CD4-positive, alpha-beta T cell (primary cell): ENCODE results near the gene ELF4. TPM values are rescaled to one million over a fixed set of nuclear protein-coding genes. Genes with fewer than 3 reads are reported as not detected.

Source experiments
- ATAC-seq: fragments of 200-7000 bp; cut with Tn5 transposase; one replicate; pipeline ENCODE4 v1.10.0; 2022; ENCODE audit warnings: mild to moderate bottlenecking; ENCODE audit not compliant: poor library complexity
- CTCF ChIA-PET: fragments of 350-600 bp; sonication (Branson Sonifier 250); formaldehyde crosslinking; loops from one replicate; lab custom pipeline; 2021; ENCODE audit warnings: antibody characterized with exemption, inconsistent platforms; lab: Charles Lee
- POLR2A ChIA-PET: fragments of 350-600 bp; sonication (Branson Sonifier 250); formaldehyde crosslinking; loops from one replicate; lab custom pipeline; 2021; ENCODE audit warnings: antibody characterized with exemption, inconsistent platforms; lab: Charles Lee
- DNase-seq, 14 experiments: peaks; one replicate each; pipeline ENCODE4 v3.0.0-alpha.2; 2013 to 2020; ENCODE audit warnings: mixed read lengths in 2 of 14
- H3K27ac ChIP-seq, 2 donors: one replicate each; pipeline versions ENCODE4 v1.5.1 to v1.7.0; 2013; ENCODE audit warnings: low read length in 2 of 2, low read depth in 1 of 2, mild to moderate bottlenecking in 1 of 2
- H3K27me3 ChIP-seq, 2 experiments: 1 replicate in 1 of 2; 2 replicates in 1 of 2; pipeline versions ENCODE4 v1.6.1 to v1.7.0; 2013; ENCODE audit warnings: low read length in 2 of 2, control low read depth in 1 of 2, mild to moderate bottlenecking in 1 of 2, moderate library complexity in 1 of 2; ENCODE audit not compliant: insufficient read depth in 2 of 2, control insufficient read depth in 1 of 2
- H3K36me3 ChIP-seq: one replicate; pipeline ENCODE4 v1.6.1; 2013; ENCODE audit warnings: low read length, control low read depth; ENCODE audit not compliant: insufficient read depth
- H3K4me1 ChIP-seq: one replicate; pipeline ENCODE4 v1.6.1; 2013; ENCODE audit warnings: low read length, control low read depth; ENCODE audit not compliant: insufficient read depth
- H3K4me3 ChIP-seq: one replicate; pipeline ENCODE4 v1.5.1; 2013; ENCODE audit warnings: mild to moderate bottlenecking, low read length, moderate library complexity
- H3K9me3 ChIP-seq, 2 experiments: 1 replicate in 1 of 2; 2 replicates in 1 of 2; pipeline versions ENCODE4 v1.6.1 to v1.7.0; 2013; ENCODE audit warnings: low read length in 2 of 2, mild to moderate bottlenecking in 2 of 2, control low read depth in 1 of 2, moderate library complexity in 1 of 2; ENCODE audit not compliant: control insufficient read depth in 1 of 2, insufficient read depth in 1 of 2
- H3K27ac Mint-ChIP-seq: one replicate; pipeline ENCODE4 v1.8.0; 2020; ENCODE audit warnings: mixed read lengths
- H3K27me3 Mint-ChIP-seq: one replicate; pipeline ENCODE4 v1.8.0; 2021; ENCODE audit warnings: mixed read lengths
- H3K36me3 Mint-ChIP-seq: one replicate; pipeline ENCODE4 v1.8.0; 2021; ENCODE audit warnings: low read depth, mixed read lengths
- H3K4me1 Mint-ChIP-seq: one replicate; pipeline ENCODE4 v1.8.0; 2021; ENCODE audit warnings: low read depth, mixed read lengths
- H3K4me3 Mint-ChIP-seq: one replicate; pipeline ENCODE4 v1.8.0; 2020; ENCODE audit warnings: mild to moderate bottlenecking, mixed read lengths
- H3K9me3 Mint-ChIP-seq: one replicate; pipeline ENCODE4 v1.8.0; 2020; ENCODE audit warnings: mixed read lengths
- CTCF ChIP-seq: fragments of 200-600 bp; IDR thresholded peaks from one replicate; pipeline ENCODE4 v1.8.0; 2022; ENCODE audit warnings: antibody characterized with exemption, mild to moderate bottlenecking
- intact Hi-C, 2 experiments: fragments of 100-400 bp; cut with DNase I in 1 of 2; cut with micrococcal nuclease in 1 of 2; formaldehyde crosslinking; loops; one replicate each; pipeline versions ENCODE4 v1.15.1 to v1.9.0; 2023 to 2025; cut with DNase I, micrococcal nuclease
- total RNA-seq, 174 experiments: library from RNA in 2 of 174; stranded (reverse) in 2 of 174; gene quantifications; one replicate each; pipeline ENCODE4 v1.2.3 and lab custom pipeline; 2021 to 2026

The ELF4 gene
- total RNA-seq, 2 experiments from 2014 or later, result 17.3 to 17.4 TPM

DNA sequence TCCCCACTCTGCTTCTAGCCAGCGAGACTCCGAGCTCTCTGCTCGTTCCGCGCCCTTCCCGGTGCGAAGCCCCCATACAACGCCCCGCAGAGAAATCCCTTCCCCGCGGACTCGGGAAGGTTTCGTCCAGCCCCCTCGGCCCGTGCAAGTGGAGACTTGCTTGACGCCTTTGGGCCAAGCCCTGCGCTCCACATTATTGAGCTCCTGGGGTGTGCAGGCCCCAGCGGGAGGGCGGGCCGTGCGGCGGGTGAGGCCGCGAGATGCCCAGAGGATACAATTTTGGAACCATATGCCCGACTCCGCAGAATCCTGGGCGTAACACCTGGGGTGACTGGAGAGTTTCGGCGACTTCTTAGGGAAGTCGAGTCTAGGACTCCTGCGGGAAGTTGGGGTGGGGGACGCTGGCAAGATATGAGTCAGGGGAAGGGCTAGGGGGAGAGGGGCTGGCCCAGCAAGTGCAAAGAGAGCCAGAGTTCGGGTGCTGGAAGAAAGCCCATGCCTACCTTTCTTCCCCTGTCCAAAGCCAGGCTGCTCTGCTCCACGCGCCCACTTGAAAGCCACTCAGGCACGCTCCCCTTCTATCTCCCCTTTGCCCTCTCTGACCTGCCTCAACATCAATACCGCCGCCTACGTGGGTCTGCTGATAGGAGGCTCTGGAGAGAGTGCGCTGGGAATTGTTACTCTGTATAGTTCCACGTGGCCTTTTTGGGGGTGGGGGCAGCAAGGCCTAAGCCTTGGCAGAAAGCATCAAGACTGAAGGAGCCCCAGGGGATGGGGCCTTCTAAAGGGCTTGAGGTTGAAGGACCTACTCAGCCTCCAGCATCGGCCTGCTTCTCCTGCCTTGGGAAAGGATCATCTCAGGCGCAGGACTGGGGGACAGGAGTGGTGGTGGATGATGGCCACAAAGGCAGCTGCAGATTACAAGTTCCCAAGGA lies 1.2 kb upstream of the ELF4 start:
- TF ChIP-seq CTCF, result no peak
- ATAC-seq (no peak), DNase-seq (no peak)
- H3K36me3 Mint-ChIP-seq, result peaks cover 8% of the 10 kb centered on the region
- peak overlapping the region; percentile 83 for H3K4me3 Mint-ChIP-seq
- no peaks in the 10 kb centered on the region for H3K9me3 ChIP-seq
- H3K27me3 Mint-ChIP-seq, result no peaks in the 10 kb centered on the region
- peak overlapping the region; percentile 26 for H3K4me3 ChIP-seq
- peak overlapping the region; percentile 56 for H3K27ac Mint-ChIP-seq
- no peaks in the 10 kb centered on the region for H3K27me3 ChIP-seq
- intact Hi-C loops, result no loop called here
- POLR2A ChIA-PET, result interaction anchor here (0.8 to 2.7 kb wide), 6 partner anchors 16 to 32 kb away, joined by 3 to 15 read pairs (median 4); no protein-coding TSS in a partner anchor
- H3K4me1 Mint-ChIP-seq, result peaks cover 20% of the 10 kb centered on the region
- H3K36me3 ChIP-seq, result peaks cover 3% of the 10 kb centered on the region
- H3K4me1 ChIP-seq, result peaks cover 28% of the 10 kb centered on the region
- no peaks in the 10 kb centered on the region for H3K9me3 Mint-ChIP-seq
- CTCF ChIA-PET, result interaction anchor here (0.8 to 1.5 kb wide), 3 partner anchors 10 to 30 kb away, joined by 3 to 4 read pairs (median 4); no protein-coding TSS in a partner anchor
- no peak overlapping the region for H3K27ac ChIP-seq

GRCh38 chrX:130109429-130110378 lies 593 bp downstream of the ELF4 start:
- Mint-ChIP-seq H3K4me3 (peak overlapping the region; percentile 95), H3K27ac (peak overlapping the region; percentile 82), H3K36me3 (peaks cover 8% of the 10 kb centered on the region), H3K4me1 (peaks cover 31% of the 10 kb centered on the region), H3K9me3 (no peaks in the 10 kb centered on the region), H3K27me3 (no peaks in the 10 kb centered on the region)
- Histone ChIP-seq H3K27me3 (no peaks in the 10 kb centered on the region), H3K4me1 (peaks cover 46% of the 10 kb centered on the region), H3K9me3 (no peaks in the 10 kb centered on the region), H3K27ac (peak overlapping the region; percentile 50 to 52), H3K36me3 (peaks cover 3% of the 10 kb centered on the region), H3K4me3 (peak overlapping the region; percentile 83)
- DNase-seq, result peak in 1 of 14 experiments; percentile 33
- CTCF ChIA-PET, result interaction anchor here (1.5 to 3.1 kb wide), 4 partner anchors 11 to 27 kb away, joined by 4 to 10 read pairs (median 6); no protein-coding TSS in a partner anchor
- intact Hi-C loops, result loop anchor here in 1 of 2 experiments (2.0 kb wide), 1 partner anchor 27 kb away; no protein-coding TSS in a partner anchor
- POLR2A ChIA-PET, result interaction anchor here (1.0 to 2.7 kb wide), 6 partner anchors 11 to 56 kb away, joined by 3 to 15 read pairs (median 6); partner anchors contain the start of gene AIFM1
- no peak for TF ChIP-seq CTCF
- ATAC-seq, result peak; percentile 5
